ENCODE measurements around the gene MACROD2. TPM values are rescaled to one million over a fixed set of nuclear protein-coding genes. Genes with fewer than 3 reads are reported as not detected.
"Not testable (repeated sequence)": the region's sequence is repeated elsewhere in the genome, so short reads cannot be mapped to it uniquely, and the experiment has no call there.

The MACROD2 gene
- polyA plus RNA-seq, 4 donors: 13.0 to 15.9 (median 14.0) TPM

DNA sequence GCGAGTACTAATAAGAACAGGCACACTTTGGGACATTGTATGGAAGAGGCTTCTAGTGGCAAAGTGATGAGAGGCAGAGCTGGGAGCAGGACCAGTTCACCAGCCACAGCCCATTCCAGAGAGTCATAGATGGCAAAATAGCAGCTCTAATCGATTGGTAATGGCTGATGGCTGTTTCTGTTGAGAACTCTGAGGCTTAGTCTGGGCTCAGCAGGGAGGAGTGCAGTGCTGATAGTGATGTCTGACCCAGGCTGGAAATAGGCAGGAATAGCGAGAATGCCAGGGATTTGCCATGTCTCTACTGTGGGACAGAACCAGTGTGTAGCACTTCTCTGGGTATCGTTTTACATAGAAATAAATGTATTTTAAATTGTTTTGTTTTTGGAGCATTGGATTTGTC, 962.1 kb downstream of the MACROD2 start:
- DNase-seq (ENCODE audit: low read depth in 4 of 4, low spot score in 2 of 4): no peak

DNA sequence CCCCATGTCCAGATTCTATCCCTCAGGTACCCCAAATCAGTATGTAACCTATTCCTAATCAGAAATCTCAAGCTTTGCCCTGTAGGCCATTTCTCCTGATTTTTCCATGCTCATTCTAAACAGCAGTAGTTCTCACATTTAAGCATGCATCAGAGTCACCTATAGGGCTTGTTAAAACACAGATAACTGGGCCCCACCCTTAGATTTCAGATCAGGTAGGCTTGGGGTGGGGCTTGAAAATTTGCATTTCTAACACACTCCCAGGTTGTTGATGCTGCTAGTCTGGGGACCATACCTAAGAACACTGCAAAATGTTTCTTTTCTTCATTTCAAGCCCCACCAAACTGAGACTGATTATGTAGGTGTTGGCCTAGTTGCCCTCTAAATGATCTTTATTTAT, 963.3 kb downstream of the MACROD2 start:
- DNase-seq (ENCODE audit: low read depth in 4 of 4, low spot score in 2 of 4): no peak

DNA sequence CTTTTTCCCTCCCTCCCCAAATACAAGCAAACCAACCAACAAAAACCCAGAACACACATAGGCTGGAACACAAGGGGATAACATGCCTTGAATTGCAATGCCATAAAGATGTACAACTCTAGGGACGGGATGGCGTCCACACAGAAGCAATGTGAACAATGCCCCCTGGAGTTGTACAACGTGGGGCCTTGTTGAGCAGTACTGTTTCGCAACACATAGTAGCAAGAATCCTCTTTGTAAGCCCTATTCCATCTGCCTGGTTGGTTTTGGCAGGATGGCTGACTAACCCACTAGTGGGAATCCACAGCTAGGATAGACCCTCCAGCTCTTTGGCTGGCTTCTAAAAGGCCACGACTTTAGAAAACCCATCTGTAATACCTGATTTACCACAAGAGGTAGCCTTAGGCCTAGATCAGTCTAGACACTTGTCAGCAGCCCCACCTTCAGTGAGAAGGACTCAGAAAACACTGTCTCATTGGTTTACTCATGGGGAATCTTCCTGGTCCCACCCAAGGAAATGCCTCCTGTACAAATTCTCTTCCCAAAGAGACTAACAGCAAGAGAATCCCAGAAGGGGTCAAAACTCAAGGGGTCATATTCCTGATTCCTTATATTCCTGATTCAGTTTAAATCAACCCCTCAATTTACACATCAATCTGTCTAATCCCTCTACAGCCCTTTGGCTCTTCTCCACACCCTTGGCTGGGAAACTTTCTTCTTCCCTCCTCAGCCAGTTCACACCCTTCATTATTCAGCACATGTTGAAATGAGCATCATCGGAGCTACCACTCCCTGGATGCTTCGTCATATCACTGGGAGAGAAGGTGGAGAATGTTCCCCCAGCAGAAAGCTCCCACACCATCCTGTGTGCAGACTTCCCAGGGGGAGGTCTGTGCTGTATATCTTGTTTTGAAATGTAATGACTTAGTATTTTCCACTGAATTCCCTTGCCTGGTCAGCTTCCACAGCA, 964.5 kb downstream of the MACROD2 start:
- DNase-seq (ENCODE audit: low read depth in 4 of 4, low spot score in 2 of 4): no peak

DNA sequence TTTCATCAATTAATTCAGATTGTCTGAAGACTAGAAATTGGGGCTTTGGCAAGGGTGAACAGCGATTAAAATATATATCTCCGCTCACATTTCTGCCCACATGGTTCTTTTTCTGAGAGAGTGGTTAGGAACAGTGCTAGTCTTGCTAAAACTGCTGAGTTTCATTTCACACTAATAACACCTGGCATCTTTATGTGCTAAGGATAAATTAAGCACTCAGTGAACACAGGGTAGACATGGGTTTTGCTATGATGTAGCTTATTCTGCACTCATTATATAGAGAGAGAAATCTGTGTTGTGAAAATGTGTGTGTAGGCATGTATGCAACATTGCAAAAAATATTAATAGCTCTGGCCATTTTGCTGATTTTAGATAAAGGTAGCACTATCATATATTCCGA, 965.5 kb downstream of the MACROD2 start:
- DNase-seq (ENCODE audit: low read depth in 4 of 4, low spot score in 2 of 4): no peak

DNA sequence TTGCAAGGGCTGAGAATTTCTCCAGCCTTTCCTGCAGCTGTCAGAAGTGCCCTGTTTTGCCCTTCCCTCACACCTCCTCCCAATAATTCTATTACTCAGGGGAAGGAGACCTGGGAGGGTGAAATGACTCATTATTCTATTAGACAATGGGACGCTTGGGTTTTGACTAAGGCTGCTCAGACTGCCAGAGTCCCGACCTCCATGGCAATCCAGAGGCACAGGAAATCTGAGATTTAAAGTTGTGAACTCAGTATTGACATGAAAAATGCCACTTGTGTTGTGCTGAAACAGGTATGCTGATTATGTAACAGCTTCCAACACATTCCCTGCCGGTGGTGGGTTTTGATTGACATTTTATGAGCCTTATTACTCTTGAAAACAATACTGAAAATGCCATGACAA, 967.9 kb downstream of the MACROD2 start:
- DNase-seq (ENCODE audit: low read depth in 4 of 4, low spot score in 2 of 4): no peak

DNA sequence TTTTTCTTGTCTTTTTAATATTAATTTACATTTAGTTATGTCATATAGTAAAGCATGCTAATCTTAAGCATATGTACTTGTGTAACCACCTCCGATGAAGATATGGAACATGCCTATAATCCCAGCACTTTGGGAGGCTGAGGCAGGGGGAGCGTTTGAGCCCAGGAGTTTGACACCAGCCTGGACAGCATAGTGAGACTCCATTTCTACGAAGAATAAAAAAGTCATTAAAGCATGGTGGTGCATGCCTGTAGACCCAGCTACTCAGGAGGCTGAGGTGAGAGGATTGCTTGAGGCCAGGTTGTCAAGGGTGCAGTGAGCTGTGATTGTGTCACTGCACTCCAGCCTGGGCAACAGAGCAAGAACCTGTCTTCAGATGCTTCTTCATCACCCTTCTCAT, 970.9 kb downstream of the MACROD2 start:
- no peak for DNase-seq (ENCODE audit: low read depth in 4 of 4, low spot score in 2 of 4)

DNA sequence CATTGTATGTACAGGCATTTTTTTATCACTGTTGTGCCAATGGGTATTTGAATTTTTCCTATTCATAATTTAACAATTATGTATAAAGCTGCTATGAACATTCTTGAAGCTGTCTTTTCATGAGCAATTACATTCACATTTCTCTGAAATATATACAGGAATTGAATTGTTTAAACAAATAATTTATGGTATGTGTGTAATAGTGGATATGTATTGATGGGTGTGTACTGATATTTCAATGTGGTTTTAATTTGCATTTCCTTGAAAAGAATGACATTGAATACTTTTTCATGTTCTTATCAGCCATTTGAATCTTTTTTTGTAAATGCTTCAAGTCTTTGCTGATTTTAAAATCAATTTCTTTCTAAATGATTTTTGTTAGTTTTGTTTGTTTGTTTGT, 971.5 kb downstream of the MACROD2 start:
- DNase-seq (ENCODE audit: low read depth in 4 of 4, low spot score in 2 of 4): no peak

DNA sequence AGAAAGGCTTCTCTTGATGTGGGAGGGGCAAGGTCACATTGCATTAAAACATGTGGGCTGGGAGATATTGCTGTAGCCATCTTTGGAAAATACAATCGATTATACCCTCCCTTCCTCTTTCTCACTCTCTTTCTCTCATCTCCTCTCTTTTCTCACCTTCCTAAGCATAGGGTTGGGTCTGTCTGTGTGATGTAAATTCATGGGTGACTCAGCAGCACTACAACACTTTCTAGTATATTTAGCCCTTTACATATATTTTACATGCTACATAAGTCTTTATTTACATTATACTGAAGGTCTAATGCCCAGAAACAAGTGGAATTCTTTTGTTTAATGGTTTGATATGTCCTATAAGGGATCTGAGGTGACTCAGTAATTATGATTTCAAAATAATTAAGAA, 976.9 kb downstream of the MACROD2 start:
- DNase-seq (ENCODE audit: low read depth in 4 of 4, low spot score in 2 of 4): no peak

DNA sequence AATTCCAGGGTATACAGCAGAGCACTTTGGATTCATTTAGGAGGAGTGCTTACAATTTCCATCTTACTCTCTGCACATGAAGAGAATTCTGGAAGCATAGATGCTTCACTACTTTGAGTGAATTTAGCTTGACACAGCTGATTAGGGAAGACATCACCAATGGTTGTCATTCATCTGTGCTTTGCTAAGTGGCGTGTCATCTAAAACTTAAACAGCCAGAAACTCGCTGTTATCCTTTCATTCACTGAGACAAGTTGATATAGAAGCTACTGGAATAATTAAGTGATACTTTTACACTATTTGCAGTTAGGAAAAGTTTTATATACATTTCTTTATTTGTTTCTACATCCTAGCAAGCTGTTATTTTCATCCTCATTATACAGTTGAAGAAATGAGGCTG, 977.4 kb downstream of the MACROD2 start:
- DNase-seq (ENCODE audit: low read depth in 4 of 4, low spot score in 2 of 4): no peak

DNA sequence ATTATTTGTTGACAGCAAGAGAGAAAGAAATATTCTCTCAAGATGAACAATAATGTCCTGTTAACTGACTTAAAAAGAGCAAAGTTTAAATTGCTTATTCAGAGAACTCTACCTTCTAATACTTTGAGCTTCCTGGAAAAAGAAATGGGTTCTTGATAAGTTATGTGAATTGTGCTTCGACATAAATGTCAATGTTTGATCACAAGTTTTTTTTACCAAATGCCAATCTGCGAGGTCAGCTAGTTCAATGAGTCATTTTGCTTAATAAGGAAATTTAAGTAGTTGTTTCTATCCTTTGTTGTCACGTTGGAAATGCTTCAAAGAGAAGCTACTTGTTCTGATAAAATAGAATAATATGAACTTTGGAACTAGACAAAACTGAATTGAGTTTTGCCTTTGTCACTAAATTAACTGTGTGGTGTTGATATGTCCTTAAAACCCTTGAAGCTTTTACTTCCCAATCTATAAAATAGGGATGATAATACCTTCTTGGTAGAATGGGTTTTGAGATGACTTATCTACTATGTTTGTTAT, 984.2 kb downstream of the MACROD2 start:
- DNase-seq (ENCODE audit: low read depth in 4 of 4, low spot score in 2 of 4): no peak

DNA sequence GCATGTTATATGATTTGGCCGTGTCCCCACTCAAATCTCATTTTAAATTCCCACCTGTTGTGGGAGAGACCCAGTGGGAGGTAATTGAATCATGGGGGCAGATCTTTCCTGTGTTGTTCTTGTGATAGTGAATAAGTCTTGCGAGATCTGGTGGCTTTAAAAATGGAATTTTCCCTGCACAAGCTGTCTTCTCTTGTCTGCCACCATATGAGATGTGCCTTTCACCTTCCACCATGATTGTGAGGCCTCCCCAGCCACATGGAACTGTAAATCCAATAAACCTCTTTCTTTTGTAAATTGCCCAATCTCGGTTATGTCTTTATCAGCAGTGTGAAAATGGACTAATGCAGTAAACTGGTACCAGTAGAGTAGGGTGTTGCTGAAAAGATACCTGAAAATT, 986.2 kb downstream of the MACROD2 start:
- not testable (repeated sequence) for DNase-seq (ENCODE audit: low read depth in 4 of 4, low spot score in 2 of 4)

DNA sequence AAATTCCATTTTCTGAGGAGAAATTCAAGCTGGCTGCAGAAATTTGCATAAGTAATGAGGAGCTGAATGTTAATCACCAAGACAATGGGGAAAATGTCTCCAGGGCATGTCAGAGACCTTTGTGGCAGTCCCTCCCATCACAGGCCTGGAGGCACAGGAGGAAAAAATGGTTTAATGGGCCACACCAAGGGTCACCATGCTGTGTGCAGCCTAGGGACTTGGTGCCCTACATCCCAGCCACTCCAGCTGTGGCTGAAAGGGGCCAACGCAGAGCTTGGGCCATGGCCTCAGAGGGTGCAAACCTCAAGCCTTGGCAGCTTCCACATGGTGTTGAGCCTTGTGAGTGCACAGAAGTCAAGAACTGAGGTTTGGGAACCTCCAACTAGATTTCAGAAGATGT, 987.0 kb downstream of the MACROD2 start:
- DNase-seq (ENCODE audit: low read depth in 4 of 4, low spot score in 2 of 4): not testable (repeated sequence)

DNA sequence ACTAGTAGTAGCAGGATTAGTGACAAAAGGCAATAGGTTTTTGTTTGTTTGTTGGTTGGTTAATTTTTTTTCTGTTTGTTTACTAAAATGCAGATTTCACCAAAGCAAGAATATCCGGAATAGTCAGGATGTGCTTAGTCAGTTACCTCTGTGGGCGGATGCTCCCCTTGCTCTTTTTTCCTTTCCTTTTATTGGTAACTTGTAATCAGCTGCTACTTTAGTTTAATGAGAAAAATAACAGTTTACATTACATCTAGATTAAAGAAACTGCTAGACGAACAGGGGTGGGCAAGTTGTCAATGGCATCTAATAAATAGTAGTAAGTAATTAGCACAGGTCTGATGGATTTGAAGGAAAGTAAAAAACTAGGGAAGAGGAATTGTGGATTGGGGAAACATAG, 989.0 kb downstream of the MACROD2 start:
- no peak for DNase-seq (ENCODE audit: low read depth in 4 of 4, low spot score in 2 of 4)

DNA sequence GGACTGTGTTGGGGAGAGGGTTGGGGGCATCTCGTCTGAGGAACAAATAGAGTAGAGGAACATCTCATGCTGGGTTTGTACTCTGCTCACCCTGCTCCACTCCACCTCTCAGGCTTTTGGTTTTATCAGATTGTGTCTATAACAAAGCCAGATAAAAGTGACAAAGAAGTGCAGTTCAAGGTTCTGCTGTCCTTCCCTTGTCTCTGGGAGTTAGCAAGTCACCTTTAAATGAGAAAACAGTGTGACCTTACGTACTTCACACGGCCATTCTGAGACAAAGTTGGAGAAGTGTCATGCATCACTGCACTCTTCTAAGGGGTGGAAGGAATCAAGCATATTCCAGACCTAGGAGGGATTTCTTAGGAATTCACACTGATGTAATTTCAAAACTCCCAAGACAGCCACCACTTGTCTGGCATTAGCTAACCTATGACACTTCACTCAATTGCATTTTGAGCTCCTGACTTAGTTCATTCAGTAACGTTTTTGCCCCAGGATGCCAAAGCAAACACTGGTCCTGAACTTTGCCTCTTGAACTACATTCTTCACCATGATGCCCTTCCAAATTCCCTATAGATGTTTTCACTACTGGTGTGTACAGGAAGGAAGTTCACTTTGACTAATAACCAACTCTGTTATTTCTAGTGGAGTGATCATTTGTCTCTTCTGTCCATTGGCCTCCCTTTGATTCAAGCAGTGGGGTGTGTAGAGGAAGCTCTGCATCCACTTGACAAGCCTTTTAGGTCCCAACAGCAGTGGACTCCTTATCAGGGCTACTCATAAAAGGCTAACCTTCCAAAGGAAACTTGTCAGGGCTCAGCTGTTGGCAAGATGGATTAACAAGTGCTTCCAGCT, 989.7 kb downstream of the MACROD2 start:
- DNase-seq (ENCODE audit: low read depth in 4 of 4, low spot score in 2 of 4): no peak

DNA sequence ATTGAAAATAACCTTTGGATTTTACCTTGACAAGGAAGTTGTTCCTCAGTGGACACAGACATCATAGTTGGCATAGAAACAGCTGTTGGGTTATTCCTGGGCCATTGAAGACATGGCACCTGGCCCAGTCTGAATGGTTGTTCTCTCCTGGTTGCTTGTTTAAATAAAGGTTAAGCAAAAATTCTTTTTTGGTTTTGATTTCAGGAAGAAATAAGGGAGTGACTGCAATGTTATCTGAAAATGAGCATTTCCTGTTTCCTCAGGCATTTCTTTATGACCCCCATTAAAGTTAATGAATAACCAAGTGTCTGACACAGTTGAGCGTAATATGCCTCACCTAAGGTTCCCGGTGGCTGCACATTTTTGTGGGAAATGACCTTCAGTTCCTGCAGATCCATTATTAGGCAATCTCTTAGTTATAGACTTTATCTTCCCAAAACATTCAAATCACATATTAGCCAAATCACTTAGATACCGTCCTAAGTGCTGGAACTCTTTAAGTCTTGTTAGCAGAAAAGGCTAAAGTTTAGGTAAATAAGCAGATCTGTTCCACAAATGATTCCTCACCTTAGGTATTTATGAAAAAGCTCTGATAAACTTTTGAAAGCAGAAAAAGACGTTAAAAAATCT, 990.8 kb downstream of the MACROD2 start:
- peak in 3 of 4 donors; percentile 36 to 63 (median 42) for DNase-seq (ENCODE audit: low read depth in 4 of 4, low spot score in 2 of 4)

DNA sequence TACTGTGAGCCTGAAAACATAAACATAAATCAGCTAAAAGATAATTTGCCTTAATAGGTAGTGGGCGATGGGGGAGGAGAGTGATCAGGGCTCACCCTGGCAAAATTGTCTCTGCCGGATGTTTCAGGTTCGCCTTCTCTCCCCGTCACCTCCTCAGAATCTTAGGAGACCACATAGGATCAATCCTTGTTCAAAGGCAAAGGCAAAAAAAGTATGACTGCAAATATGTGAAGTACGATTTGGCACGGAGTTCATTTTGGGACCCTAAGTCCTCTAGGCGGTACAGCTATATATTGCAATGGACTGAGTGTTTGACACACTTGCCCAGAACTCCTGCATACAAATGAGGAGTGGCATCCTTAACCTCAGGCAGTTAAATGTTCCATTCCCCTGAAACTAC, 991.3 kb downstream of the MACROD2 start:
- DNase-seq (ENCODE audit: low read depth in 4 of 4, low spot score in 2 of 4): no peak

DNA sequence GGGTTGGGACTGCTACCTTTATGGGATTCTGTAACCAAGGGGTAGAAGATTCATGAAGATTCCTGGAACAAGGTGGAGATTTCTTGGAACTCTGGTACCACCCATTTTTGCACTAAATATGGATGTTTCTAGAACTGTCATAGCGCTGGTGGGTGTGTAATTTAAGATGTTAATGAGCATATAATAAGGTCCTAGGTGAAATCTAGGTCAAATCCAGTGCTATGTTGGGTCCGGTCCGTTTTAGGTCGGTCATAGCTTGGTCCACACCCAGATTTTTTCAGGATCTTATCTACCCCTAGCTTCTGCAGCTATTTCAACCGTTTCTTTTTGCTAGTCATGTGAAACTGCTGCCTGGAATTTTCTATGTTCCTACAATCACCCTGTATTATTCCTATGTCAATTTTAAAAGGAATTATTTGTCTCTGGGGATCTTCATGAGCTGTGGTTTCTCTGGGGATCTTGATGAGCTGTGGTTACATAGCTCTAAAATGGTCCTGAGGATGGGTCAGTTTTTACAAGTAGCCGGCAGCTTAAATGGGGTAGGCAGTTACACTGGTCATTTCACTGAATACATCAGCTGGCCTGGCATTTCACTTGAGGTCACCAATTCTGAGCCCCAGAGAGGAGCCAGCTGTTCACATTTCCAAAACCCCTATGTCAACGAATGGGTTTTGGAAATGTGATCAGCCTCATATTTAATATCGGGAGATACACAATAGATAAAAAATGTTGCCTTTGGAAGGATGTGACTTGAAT, 994.4 kb downstream of the MACROD2 start:
- no peak for DNase-seq (ENCODE audit: low read depth in 4 of 4, low spot score in 2 of 4)

DNA sequence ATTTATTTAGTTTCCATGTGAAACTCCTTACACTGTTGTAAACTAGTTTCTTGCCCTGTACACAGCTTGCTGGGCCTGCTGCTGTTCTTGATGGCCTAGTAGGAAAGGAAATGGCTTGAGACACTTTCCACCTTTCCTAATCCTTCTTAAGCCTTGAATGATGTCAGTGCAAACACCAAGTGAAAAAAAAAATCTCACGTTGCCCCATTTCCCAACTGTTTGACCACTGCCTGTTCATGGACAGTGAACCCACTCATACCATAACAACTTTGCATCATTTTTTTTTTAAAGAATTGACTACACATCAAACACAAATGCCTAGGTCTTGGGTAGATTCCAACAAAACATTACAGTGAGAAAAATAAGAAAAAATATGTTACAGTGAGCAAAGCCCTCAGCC, 995.7 kb downstream of the MACROD2 start:
- no peak for DNase-seq (ENCODE audit: low read depth in 4 of 4, low spot score in 2 of 4)

DNA sequence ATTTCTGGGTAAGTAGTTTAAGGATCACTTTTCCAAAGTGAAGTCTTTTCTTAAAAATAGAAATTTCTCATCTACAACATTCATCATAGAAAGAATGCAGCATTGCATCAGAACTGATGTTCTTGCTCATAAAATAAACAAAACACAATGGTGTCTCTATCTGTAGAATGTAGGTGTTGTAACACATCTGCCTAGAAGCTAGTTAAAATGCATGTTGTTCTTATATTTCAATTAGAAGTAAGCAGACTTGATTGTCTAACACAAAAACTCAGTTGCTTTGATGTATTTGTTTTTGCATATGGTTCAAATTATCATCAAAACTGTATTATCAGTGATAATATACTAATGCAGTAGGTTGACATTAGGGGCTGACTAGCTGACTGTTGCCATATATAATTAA, 996.8 kb downstream of the MACROD2 start:
- DNase-seq (ENCODE audit: low read depth in 4 of 4, low spot score in 2 of 4): no peak

DNA sequence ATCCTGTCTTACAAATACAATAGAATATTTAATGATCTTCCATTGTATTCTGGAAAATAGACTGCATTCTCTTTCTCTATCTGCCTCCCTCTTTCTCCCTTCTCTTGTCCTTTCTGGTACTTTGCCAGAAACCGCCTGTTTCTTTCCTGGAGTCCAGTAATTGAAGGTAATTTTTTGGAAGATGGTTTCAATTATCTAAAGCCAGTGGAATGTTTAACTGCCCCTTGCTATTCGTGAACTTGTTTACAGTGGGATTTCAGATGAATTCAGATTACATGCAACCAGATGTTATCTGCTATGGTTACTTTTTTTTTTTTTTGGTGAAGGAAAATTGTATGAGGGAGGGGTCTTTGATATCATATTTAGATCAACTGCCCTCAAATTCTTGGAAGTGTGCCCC, 997.6 kb downstream of the MACROD2 start:
- DNase-seq (ENCODE audit: low read depth in 4 of 4, low spot score in 2 of 4): no peak

Data from left renal cortex interstitium (tissue), 4 donors.